HEK293 (cell line): Measurements from ENCODE around the gene WIPF3.

Experiments
- CTCF ChIA-PET: fragments of 350-600 bp; formaldehyde crosslinking; extraction: SDS; loops from one replicate; lab custom pipeline; 2021; ENCODE audit warnings: antibody characterized with exemption; lab: Yijun Ruan, JAX
- POLR2A ChIA-PET: fragments of 300-600 bp; formaldehyde crosslinking; extraction: SDS; loops from one replicate; lab custom pipeline; 2020; ENCODE audit warnings: antibody characterized with exemption, inconsistent platforms; lab: Yijun Ruan, JAX
- H3K27ac ChIP-seq: fragments of 200-500 bp; sonication (Bioruptor generic); 2 replicates; pipeline ENCODE4 v1.5.1; 2014; ENCODE audit warnings: low read depth, low read length, control low read depth, inconsistent platforms; ENCODE audit errors: extremely low read depth
- H3K36me3 ChIP-seq, 2 experiments: fragments of 200-500 bp in 1 of 2; sonication (Bioruptor generic) in 1 of 2; 1 replicate in 1 of 2; 2 replicates in 1 of 2; pipeline ENCODE4 v1.5.1; 2014 to 2017; ENCODE audit warnings: inconsistent platforms in 2 of 2, low read length in 2 of 2; ENCODE audit not compliant: control insufficient read depth in 2 of 2, insufficient read depth in 1 of 2
- H3K4me1 ChIP-seq: fragments of 200-500 bp; sonication (Bioruptor generic); 2 replicates; pipeline ENCODE4 v1.5.1; 2014; ENCODE audit warnings: mild to moderate bottlenecking, low read length, inconsistent platforms; ENCODE audit not compliant: control insufficient read depth, insufficient read depth
- H3K4me3 ChIP-seq: 2 replicates; pipeline ENCODE4 v1.5.1; 2011; ENCODE audit warnings: low read depth, mild to moderate bottlenecking, control low read depth, low read length, moderate library complexity
- H3K9me3 ChIP-seq: fragments of 200-500 bp; sonication (Bioruptor generic); 2 replicates; pipeline ENCODE4 v1.5.1; 2014; ENCODE audit warnings: low read depth, low read length, inconsistent platforms; ENCODE audit not compliant: control insufficient read depth, insufficient read depth
- BCL11B ChIP-seq: fragments of 450-650 bp; formaldehyde crosslinking; IDR thresholded peaks from 2 replicates; pipeline ENCODE4 v1.5.1; 2016; ENCODE audit warnings: low read depth, missing biosample characterization, missing genetic modification characterization
- GLI2 ChIP-seq: fragments of 450-650 bp; formaldehyde crosslinking; IDR thresholded peaks from 2 replicates; pipeline ENCODE4; 2017; ENCODE audit warnings: missing biosample characterization, missing genetic modification characterization, low read depth, borderline replicate concordance
- HOXC10 ChIP-seq: sonication (generic); formaldehyde crosslinking; IDR thresholded peaks from 2 replicates; pipeline ENCODE4 v1.8.1; 2023; ENCODE audit warnings: mild to moderate bottlenecking, missing genetic modification reagents
- SP3 ChIP-seq: fragments of 450-650 bp; formaldehyde crosslinking; IDR thresholded peaks from 2 replicates; pipeline ENCODE4 v1.5.1; 2016; ENCODE audit warnings: missing biosample characterization, missing genetic modification characterization
- WT1 ChIP-seq: fragments of 450-650 bp; formaldehyde crosslinking; IDR thresholded peaks from 2 replicates; pipeline ENCODE4 v1.5.1; 2016; ENCODE audit warnings: missing biosample characterization, missing genetic modification characterization
- YY2 ChIP-seq: fragments of 450-650 bp; formaldehyde crosslinking; IDR thresholded peaks from 2 replicates; pipeline ENCODE4 v1.5.1; 2016; ENCODE audit warnings: missing biosample characterization, missing genetic modification characterization
- ZBTB17 ChIP-seq: fragments of 450-650 bp; formaldehyde crosslinking; IDR thresholded peaks from 2 replicates; pipeline ENCODE4 v1.5.1; 2016; ENCODE audit warnings: missing biosample characterization, missing genetic modification characterization
- ZEB2 ChIP-seq: fragments of 450-650 bp; formaldehyde crosslinking; IDR thresholded peaks from 2 replicates; pipeline ENCODE4 v1.5.1; 2016; ENCODE audit warnings: missing biosample characterization, missing genetic modification characterization
- ZIC2 ChIP-seq: fragments of 450-650 bp; formaldehyde crosslinking; IDR thresholded peaks from 2 replicates; pipeline ENCODE4 v1.5.1; 2016; ENCODE audit warnings: missing biosample characterization, missing genetic modification characterization
- ZNF114 ChIP-seq: fragments of 450-650 bp; formaldehyde crosslinking; IDR thresholded peaks from 2 replicates; pipeline ENCODE4 v1.5.0; 2017; ENCODE audit warnings: missing biosample characterization, missing genetic modification characterization
- ZNF133 ChIP-seq: fragments of 450-650 bp; formaldehyde crosslinking; IDR thresholded peaks from 2 replicates; pipeline ENCODE4 v1.5.1; 2016; ENCODE audit warnings: missing biosample characterization, missing genetic modification characterization
- ZNF146 ChIP-seq: fragments of 450-650 bp; formaldehyde crosslinking; IDR thresholded peaks from 2 replicates; pipeline ENCODE4 v1.5.1; 2016; ENCODE audit warnings: missing biosample characterization, missing genetic modification characterization
- ZNF24 ChIP-seq: fragments of 450-650 bp; formaldehyde crosslinking; IDR thresholded peaks from 2 replicates; pipeline ENCODE4 v1.5.1; 2016; ENCODE audit warnings: missing biosample characterization, missing genetic modification characterization
- ZNF426 ChIP-seq: fragments of 450-650 bp; formaldehyde crosslinking; IDR thresholded peaks from 2 replicates; pipeline ENCODE4 v1.5.1; 2017; ENCODE audit warnings: missing biosample characterization, missing genetic modification characterization, mild to moderate bottlenecking, inconsistent platforms, moderate library complexity
- ZNF548 ChIP-seq: fragments of 450-650 bp; formaldehyde crosslinking; IDR thresholded peaks from 2 replicates; pipeline ENCODE4 v1.5.1; 2016; ENCODE audit warnings: missing biosample characterization, missing genetic modification characterization
- ZSCAN23 ChIP-seq: fragments of 450-650 bp; formaldehyde crosslinking; IDR thresholded peaks from 2 replicates; pipeline ENCODE4 v1.5.1; 2016; ENCODE audit warnings: missing biosample characterization, missing genetic modification characterization
- ZXDB ChIP-seq: fragments of 450-650 bp; formaldehyde crosslinking; IDR thresholded peaks from 2 replicates; pipeline ENCODE4 v1.5.1; 2016; ENCODE audit warnings: missing biosample characterization, missing genetic modification characterization
- TF ChIP-seq, protein P1 (sequence below): fragments of 450-650 bp; formaldehyde crosslinking; IDR thresholded peaks from 2 replicates; pipeline ENCODE4 v1.5.1; 2017; ENCODE audit warnings: missing biosample characterization, missing genetic modification characterization
- TF ChIP-seq, protein P2 (sequence below): IDR thresholded peaks from 2 replicates; pipeline ENCODE4 v1.6.1; 2011; ENCODE audit warnings: mild to moderate bottlenecking, low read depth, low read length, borderline replicate concordance
- TF ChIP-seq, protein P3 (sequence below): fragments of 450-650 bp; formaldehyde crosslinking; IDR thresholded peaks from 2 replicates; pipeline ENCODE4 v1.5.1; 2016; ENCODE audit warnings: missing biosample characterization, missing genetic modification characterization, low read depth
- TF ChIP-seq, protein P4 (sequence below): sonication (generic); formaldehyde crosslinking; IDR thresholded peaks from 2 replicates; pipeline ENCODE4 v1.8.1; 2022; ENCODE audit warnings: mild to moderate bottlenecking, moderate library complexity, missing genetic modification reagents
- TF ChIP-seq, protein P5 (sequence below): fragments of 450-650 bp; formaldehyde crosslinking; IDR thresholded peaks from 2 replicates; pipeline ENCODE4 v1.5.1; 2017; ENCODE audit warnings: missing biosample characterization, missing genetic modification characterization
- TF ChIP-seq, protein P6 (sequence below): fragments of 450-650 bp; formaldehyde crosslinking; IDR thresholded peaks from 2 replicates; pipeline ENCODE4 v1.5.1; 2016; ENCODE audit warnings: missing biosample characterization, missing genetic modification characterization
- TF ChIP-seq, protein P7 (sequence below): fragments of 450-650 bp; formaldehyde crosslinking; IDR thresholded peaks from 2 replicates; pipeline ENCODE4 v1.5.1; 2017; ENCODE audit warnings: missing biosample characterization, missing genetic modification characterization

Gene WIPF3

DNA sequence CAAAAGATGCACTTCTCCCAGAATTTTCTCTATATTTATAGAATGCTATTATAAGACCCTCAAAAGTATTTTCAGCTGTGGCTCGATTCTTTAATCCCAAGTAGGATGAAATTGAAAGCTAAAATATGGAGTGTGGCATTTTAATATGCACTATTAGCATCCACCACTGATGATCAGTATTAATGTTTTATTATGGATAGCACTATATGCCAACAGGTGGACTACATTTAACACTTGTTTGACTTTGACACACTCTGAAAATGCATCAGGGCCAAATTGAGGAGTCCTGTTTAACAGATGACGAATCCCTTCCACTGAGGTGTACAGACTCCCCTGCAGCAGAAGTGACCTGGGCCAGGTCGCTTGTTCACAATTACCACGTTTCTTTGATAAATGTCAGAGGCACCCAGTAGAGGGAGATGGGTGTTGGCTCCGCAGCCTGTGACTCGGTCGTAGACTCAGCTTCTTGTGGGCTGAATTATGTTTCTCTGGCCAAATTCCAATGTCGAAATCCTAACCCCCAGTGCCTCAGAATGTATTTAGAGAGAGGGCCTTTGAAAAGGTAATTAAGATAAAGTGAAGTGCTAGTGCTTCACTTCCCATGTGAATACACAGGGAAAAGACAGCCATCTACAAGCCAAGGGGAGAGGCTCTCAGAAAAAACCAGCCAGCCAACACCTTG lies 48.1 kb downstream of the WIPF3 start:
- Histone ChIP-seq H3K4me3 (no peak overlapping the region), H3K9me3 (no peaks in the 10 kb centered on the region), H3K4me1 (peaks cover 30% of the 10 kb centered on the region), H3K27ac (peak overlapping the region; percentile 48), H3K36me3 (no peaks in the 10 kb centered on the region)
- CTCF ChIA-PET = interaction anchor here (0.8 to 1.8 kb wide), 4 partner anchors 9 to 70 kb away, joined by 3 to 5 read pairs (median 4); no protein-coding TSS in a partner anchor
- POLR2A ChIA-PET = no interaction called here
- TF ChIP-seq ZIC2 (tag by site-specific recombination) (no peak), ZEB2 (tag by site-specific recombination) (peak; percentile 52), SP3 (tag by site-specific recombination) (no peak), BCL11B (tag by site-specific recombination) (no peak), ZNF548 (tag by site-specific recombination) (no peak), ZNF146 (tag by site-specific recombination) (0 out of 2 replicates have a peak, but pooled peaks have one; percentile 22), ZXDB (tag by site-specific recombination) (peak; percentile 48; the same call in 1 of the 2 replicates), ZNF133 (tag by site-specific recombination) (no peak), ZNF24 (tag by site-specific recombination) (no peak), ZNF426 (tag by site-specific recombination) (no peak), GLI2 (tag by site-specific recombination) (no peak), WT1 (tag by site-specific recombination) (peak; percentile 70; the same call in 1 of the 2 replicates), ZBTB17 (tag by site-specific recombination) (no peak), ZSCAN23 (tag by site-specific recombination) (no peak), HOXC10 (CRISPR knock-in tag) (no peak), YY2 (no peak), ZNF114 (tag by site-specific recombination) (no peak)
- TF ChIP-seq, protein P1, sequence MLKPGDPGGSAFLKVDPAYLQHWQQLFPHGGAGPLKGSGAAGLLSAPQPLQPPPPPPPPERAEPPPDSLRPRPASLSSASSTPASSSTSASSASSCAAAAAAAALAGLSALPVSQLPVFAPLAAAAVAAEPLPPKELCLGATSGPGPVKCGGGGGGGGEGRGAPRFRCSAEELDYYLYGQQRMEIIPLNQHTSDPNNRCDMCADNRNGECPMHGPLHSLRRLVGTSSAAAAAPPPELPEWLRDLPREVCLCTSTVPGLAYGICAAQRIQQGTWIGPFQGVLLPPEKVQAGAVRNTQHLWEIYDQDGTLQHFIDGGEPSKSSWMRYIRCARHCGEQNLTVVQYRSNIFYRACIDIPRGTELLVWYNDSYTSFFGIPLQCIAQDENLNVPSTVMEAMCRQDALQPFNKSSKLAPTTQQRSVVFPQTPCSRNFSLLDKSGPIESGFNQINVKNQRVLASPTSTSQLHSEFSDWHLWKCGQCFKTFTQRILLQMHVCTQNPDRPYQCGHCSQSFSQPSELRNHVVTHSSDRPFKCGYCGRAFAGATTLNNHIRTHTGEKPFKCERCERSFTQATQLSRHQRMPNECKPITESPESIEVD (tag by site-specific recombination) = peak; percentile 71
- TF ChIP-seq, protein P2, sequence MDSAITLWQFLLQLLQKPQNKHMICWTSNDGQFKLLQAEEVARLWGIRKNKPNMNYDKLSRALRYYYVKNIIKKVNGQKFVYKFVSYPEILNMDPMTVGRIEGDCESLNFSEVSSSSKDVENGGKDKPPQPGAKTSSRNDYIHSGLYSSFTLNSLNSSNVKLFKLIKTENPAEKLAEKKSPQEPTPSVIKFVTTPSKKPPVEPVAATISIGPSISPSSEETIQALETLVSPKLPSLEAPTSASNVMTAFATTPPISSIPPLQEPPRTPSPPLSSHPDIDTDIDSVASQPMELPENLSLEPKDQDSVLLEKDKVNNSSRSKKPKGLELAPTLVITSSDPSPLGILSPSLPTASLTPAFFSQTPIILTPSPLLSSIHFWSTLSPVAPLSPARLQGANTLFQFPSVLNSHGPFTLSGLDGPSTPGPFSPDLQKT = no peak
- TF ChIP-seq, protein P3, sequence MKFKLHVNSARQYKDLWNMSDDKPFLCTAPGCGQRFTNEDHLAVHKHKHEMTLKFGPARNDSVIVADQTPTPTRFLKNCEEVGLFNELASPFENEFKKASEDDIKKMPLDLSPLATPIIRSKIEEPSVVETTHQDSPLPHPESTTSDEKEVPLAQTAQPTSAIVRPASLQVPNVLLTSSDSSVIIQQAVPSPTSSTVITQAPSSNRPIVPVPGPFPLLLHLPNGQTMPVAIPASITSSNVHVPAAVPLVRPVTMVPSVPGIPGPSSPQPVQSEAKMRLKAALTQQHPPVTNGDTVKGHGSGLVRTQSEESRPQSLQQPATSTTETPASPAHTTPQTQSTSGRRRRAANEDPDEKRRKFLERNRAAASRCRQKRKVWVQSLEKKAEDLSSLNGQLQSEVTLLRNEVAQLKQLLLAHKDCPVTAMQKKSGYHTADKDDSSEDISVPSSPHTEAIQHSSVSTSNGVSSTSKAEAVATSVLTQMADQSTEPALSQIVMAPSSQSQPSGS (tag by site-specific recombination) = no peak
- TF ChIP-seq, protein P4, sequence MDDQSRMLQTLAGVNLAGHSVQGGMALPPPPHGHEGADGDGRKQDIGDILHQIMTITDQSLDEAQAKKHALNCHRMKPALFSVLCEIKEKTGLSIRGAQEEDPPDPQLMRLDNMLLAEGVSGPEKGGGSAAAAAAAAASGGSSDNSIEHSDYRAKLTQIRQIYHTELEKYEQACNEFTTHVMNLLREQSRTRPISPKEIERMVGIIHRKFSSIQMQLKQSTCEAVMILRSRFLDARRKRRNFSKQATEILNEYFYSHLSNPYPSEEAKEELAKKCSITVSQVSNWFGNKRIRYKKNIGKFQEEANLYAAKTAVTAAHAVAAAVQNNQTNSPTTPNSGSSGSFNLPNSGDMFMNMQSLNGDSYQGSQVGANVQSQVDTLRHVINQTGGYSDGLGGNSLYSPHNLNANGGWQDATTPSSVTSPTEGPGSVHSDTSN = no peak
- TF ChIP-seq, protein P5, sequence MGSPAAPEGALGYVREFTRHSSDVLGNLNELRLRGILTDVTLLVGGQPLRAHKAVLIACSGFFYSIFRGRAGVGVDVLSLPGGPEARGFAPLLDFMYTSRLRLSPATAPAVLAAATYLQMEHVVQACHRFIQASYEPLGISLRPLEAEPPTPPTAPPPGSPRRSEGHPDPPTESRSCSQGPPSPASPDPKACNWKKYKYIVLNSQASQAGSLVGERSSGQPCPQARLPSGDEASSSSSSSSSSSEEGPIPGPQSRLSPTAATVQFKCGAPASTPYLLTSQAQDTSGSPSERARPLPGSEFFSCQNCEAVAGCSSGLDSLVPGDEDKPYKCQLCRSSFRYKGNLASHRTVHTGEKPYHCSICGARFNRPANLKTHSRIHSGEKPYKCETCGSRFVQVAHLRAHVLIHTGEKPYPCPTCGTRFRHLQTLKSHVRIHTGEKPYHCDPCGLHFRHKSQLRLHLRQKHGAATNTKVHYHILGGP (tag by site-specific recombination) = no peak
- TF ChIP-seq, protein P6, sequence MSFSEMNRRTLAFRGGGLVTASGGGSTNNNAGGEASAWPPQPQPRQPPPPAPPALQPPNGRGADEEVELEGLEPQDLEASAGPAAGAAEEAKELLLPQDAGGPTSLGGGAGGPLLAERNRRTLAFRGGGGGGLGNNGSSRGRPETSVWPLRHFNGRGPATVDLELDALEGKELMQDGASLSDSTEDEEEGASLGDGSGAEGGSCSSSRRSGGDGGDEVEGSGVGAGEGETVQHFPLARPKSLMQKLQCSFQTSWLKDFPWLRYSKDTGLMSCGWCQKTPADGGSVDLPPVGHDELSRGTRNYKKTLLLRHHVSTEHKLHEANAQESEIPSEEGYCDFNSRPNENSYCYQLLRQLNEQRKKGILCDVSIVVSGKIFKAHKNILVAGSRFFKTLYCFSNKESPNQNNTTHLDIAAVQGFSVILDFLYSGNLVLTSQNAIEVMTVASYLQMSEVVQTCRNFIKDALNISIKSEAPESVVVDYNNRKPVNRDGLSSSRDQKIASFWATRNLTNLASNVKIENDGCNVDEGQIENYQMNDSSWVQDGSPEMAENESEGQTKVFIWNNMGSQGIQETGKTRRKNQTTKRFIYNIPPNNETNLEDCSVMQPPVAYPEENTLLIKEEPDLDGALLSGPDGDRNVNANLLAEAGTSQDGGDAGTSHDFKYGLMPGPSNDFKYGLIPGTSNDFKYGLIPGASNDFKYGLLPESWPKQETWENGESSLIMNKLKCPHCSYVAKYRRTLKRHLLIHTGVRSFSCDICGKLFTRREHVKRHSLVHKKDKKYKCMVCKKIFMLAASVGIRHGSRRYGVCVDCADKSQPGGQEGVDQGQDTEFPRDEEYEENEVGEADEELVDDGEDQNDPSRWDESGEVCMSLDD (tag by site-specific recombination) = no peak
- TF ChIP-seq, protein P7, sequence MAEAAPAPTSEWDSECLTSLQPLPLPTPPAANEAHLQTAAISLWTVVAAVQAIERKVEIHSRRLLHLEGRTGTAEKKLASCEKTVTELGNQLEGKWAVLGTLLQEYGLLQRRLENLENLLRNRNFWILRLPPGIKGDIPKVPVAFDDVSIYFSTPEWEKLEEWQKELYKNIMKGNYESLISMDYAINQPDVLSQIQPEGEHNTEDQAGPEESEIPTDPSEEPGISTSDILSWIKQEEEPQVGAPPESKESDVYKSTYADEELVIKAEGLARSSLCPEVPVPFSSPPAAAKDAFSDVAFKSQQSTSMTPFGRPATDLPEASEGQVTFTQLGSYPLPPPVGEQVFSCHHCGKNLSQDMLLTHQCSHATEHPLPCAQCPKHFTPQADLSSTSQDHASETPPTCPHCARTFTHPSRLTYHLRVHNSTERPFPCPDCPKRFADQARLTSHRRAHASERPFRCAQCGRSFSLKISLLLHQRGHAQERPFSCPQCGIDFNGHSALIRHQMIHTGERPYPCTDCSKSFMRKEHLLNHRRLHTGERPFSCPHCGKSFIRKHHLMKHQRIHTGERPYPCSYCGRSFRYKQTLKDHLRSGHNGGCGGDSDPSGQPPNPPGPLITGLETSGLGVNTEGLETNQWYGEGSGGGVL = no peak
